Measurements from ENCODE around the gene PARVG. TPM values are rescaled to one million over a fixed set of nuclear protein-coding genes. Genes with fewer than 3 reads are reported as not detected.

Gene PARVG
- total and polyA plus RNA-seq, 2 of the 13 experiments (the other 11 are each of a cell fraction or from before 2014, with no cell fraction given) = not detected

DNA sequence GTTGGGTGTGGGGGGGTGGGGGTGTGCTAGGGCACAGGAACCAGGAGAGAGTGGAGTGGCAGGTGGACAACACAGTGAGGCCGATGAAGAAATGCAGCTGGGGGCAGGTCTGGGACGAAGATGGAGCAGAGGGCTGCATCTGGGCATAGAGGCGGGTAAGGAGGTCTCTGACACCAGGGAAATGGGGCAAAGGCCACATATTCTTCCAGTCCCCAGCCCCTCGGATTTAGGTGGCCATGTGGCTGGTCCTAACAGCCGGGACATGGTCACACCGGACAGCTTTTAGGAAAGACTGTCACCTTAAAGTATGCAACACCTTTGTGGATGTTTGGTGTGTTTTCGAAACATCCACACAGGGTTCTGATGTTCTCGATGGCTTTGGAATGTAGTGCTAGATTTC, 5.0 kb upstream of the PARVG start:
- 0% methylated on average over 3 of the region's 8 CpGs for WGBS (ENCODE audit: low lambda C conversion rate)
- DNase-seq (ENCODE audit: low spot score) (no peak), FAIRE-seq (no peak), ATAC-seq (no peak)
- H3K36me3 ChIP-seq (replicated peaks in 1 of 2; ENCODE audit: control insufficient read depth in 1 of 2, insufficient read depth in 2 of 2, low read length in 2 of 2) = no peaks in the 10 kb centered on the region
- no TSS peak for BruUV-seq (replicated peaks)
- ChIA-PET CTCF (ENCODE audit: low intra/inter-chr PET ratio, low total read pairs) (no interaction called here), POLR2A (no interaction called here)
- no peaks in the 10 kb centered on the region for H4K20me1 ChIP-seq (ENCODE audit: insufficient read depth, low read length)
- no peak overlapping the region for H3K4me2 ChIP-seq (ENCODE audit: low read depth, low read length)
- no peaks in the 10 kb centered on the region for H3K9me3 ChIP-seq (ENCODE audit: low read length)
- in situ Hi-C loops (cut with HindIII; ENCODE audit: extremely low pct_ligation_motif_present, low pct_unique_long_range_greater_than_20kb) (no loop called here), intact Hi-C loops (cut with micrococcal nuclease; ENCODE audit: unreplicated experiment) (no loop called here)
- H3K4me3 ChIP-seq (replicated peaks in 1 of 3; ENCODE audit: insufficient read depth in 1 of 3, low read depth in 2 of 3, low read length in 3 of 3) = no peak overlapping the region
- no peaks in the 10 kb centered on the region for H3K79me2 ChIP-seq (ENCODE audit: insufficient read depth, low read length)
- H2AFZ ChIP-seq (ENCODE audit: low read length) = no peak overlapping the region
- TF ChIP-seq, protein P1, sequence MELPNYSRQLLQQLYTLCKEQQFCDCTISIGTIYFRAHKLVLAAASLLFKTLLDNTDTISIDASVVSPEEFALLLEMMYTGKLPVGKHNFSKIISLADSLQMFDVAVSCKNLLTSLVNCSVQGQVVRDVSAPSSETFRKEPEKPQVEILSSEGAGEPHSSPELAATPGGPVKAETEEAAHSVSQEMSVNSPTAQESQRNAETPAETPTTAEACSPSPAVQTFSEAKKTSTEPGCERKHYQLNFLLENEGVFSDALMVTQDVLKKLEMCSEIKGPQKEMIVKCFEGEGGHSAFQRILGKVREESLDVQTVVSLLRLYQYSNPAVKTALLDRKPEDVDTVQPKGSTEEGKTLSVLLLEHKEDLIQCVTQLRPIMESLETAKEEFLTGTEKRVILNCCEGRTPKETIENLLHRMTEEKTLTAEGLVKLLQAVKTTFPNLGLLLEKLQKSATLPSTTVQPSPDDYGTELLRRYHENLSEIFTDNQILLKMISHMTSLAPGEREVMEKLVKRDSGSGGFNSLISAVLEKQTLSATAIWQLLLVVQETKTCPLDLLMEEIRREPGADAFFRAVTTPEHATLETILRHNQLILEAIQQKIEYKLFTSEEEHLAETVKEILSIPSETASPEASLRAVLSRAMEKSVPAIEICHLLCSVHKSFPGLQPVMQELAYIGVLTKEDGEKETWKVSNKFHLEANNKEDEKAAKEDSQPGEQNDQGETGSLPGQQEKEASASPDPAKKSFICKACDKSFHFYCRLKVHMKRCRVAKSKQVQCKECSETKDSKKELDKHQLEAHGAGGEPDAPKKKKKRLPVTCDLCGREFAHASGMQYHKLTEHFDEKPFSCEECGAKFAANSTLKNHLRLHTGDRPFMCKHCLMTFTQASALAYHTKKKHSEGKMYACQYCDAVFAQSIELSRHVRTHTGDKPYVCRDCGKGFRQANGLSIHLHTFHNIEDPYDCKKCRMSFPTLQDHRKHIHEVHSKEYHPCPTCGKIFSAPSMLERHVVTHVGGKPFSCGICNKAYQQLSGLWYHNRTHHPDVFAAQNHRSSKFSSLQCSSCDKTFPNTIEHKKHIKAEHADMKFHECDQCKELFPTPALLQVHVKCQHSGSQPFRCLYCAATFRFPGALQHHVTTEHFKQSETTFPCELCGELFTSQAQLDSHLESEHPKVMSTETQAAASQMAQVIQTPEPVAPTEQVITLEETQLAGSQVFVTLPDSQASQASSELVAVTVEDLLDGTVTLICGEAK (IDR thresholded peaks at IDR 0.05) = no peak
- TF ChIP-seq, protein P1 (CRISPR knock-in tag; IDR thresholded peaks at IDR 0.05) = no peak
- TF ChIP-seq ZNF432 (CRISPR knock-in tag; IDR thresholded peaks at IDR 0.05; ENCODE audit: borderline replicate concordance) = no peak
- peaks cover 0 to 26% of the 10 kb centered on the region in 2 experiments; a peak in 3 of 5 replicates for H3K27me3 ChIP-seq (ENCODE audit: control insufficient read depth in 1 of 2, insufficient read depth in 2 of 2, low read length in 2 of 2)
- H3K9ac ChIP-seq (ENCODE audit: insufficient read depth, low read depth, low read length) = no peak overlapping the region
- H3K27ac ChIP-seq (ENCODE audit: extremely low read length, insufficient read depth, low read length) = no peak overlapping the region
- no peaks in the 10 kb centered on the region for H3K4me1 ChIP-seq (ENCODE audit: insufficient read depth, low read length)
